ENCODE data around the gene INTS11. TPM values are rescaled to one million over a fixed set of nuclear protein-coding genes. Genes with fewer than 3 reads are reported as not detected.

The INTS11 gene
- total and polyA plus RNA-seq, 9 of the 15 experiments (the other 6 are each of a cell fraction or from before 2014, with no cell fraction given), result 3.6 to 183 (median 110) TPM

DNA sequence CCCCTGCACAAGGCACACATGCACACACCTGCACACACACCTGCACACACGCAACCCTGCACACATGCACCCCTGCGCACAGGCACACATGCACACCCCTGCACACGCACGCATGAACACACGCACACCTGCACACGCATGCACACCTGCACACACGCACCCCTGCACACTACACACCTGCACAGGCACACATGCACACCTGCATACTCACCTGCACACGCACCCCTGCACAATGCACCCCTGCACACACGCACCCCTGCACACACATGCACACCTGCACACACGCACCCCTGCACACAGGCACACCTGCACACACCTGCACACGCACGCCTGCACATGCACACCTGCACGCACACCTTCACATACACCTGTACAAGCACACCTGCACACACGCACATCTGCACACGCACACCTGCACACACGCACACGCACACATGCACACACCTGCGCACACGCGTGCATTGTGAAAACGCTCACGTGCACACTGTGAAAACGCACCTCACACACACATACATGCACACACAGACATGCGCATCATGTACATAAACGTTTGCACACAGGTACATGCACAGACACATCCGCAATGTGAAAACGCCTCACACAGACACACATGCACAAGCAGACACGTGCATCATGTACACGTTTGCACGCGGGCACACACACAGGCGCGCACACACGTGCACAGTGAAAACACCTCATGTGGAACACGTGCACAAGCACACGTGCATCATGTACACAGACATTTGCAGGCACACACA lies 16.5 kb upstream of the INTS11 start (continued):
- TF ChIP-seq, protein P1, sequence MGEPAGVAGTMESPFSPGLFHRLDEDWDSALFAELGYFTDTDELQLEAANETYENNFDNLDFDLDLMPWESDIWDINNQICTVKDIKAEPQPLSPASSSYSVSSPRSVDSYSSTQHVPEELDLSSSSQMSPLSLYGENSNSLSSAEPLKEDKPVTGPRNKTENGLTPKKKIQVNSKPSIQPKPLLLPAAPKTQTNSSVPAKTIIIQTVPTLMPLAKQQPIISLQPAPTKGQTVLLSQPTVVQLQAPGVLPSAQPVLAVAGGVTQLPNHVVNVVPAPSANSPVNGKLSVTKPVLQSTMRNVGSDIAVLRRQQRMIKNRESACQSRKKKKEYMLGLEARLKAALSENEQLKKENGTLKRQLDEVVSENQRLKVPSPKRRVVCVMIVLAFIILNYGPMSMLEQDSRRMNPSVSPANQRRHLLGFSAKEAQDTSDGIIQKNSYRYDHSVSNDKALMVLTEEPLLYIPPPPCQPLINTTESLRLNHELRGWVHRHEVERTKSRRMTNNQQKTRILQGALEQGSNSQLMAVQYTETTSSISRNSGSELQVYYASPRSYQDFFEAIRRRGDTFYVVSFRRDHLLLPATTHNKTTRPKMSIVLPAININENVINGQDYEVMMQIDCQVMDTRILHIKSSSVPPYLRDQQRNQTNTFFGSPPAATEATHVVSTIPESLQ (CRISPR knock-in tag; IDR thresholded peaks at IDR 0.05), result no peak
- TF ChIP-seq POLR3A (IDR thresholded peaks at IDR 0.05; ENCODE audit: borderline replicate concordance, extremely low read depth, insufficient read depth, insufficient read length) (no peak), NR4A1 (CRISPR knock-in tag; IDR thresholded peaks at IDR 0.05) (no peak), NR4A1 (tag; IDR thresholded peaks at IDR 0.05) (no peak), FOXP1 (CRISPR knock-in tag; IDR thresholded peaks at IDR 0.05) (no peak), SMAD3 (CRISPR knock-in tag; conservative IDR thresholded peaks at IDR 0.05) (no peak), MCM2 (IDR thresholded peaks at IDR 0.05; ENCODE audit: low read depth) (no peak), POLR2B (IDR thresholded peaks at IDR 0.05; ENCODE audit: low read depth, partially characterized antibody) (peak; percentile 10), POLR2G (IDR thresholded peaks at IDR 0.05; ENCODE audit: low read depth, low read length) (peak; percentile 55), ZEB2 (IDR thresholded peaks at IDR 0.05) (peak; percentile 77), HDAC2 (IDR thresholded peaks at IDR 0.05) (no peak), ZNF764 (CRISPR knock-in tag; IDR thresholded peaks at IDR 0.05; ENCODE audit: low read depth) (no peak), ZBTB1 (CRISPR knock-in tag; IDR thresholded peaks at IDR 0.05; ENCODE audit: borderline replicate concordance, low read depth) (0 out of 2 replicates have a peak, but pooled peaks have one; percentile 24), BCL6 (CRISPR knock-in tag; IDR thresholded peaks at IDR 0.05) (no peak), STAT5A (IDR thresholded peaks at IDR 0.05; ENCODE audit: borderline replicate concordance, low read length) (peak; percentile 59; the same call in 1 of the 2 replicates)
- TF ChIP-seq, protein P2, sequence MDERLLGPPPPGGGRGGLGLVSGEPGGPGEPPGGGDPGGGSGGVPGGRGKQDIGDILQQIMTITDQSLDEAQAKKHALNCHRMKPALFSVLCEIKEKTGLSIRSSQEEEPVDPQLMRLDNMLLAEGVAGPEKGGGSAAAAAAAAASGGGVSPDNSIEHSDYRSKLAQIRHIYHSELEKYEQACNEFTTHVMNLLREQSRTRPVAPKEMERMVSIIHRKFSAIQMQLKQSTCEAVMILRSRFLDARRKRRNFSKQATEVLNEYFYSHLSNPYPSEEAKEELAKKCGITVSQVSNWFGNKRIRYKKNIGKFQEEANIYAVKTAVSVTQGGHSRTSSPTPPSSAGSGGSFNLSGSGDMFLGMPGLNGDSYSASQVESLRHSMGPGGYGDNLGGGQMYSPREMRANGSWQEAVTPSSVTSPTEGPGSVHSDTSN (CRISPR knock-in tag; IDR thresholded peaks at IDR 0.05; ENCODE audit: low read depth), result no peak
- TF ChIP-seq, protein P2 (tag; conservative IDR thresholded peaks at IDR 0.05; ENCODE audit: low read depth), result no peak
- TF ChIP-seq, protein P3, sequence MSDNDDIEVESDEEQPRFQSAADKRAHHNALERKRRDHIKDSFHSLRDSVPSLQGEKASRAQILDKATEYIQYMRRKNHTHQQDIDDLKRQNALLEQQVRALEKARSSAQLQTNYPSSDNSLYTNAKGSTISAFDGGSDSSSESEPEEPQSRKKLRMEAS (CRISPR knock-in tag; IDR thresholded peaks at IDR 0.05), result peak; percentile 35; the same call in 1 of the 2 replicates
- TF ChIP-seq, protein P4, sequence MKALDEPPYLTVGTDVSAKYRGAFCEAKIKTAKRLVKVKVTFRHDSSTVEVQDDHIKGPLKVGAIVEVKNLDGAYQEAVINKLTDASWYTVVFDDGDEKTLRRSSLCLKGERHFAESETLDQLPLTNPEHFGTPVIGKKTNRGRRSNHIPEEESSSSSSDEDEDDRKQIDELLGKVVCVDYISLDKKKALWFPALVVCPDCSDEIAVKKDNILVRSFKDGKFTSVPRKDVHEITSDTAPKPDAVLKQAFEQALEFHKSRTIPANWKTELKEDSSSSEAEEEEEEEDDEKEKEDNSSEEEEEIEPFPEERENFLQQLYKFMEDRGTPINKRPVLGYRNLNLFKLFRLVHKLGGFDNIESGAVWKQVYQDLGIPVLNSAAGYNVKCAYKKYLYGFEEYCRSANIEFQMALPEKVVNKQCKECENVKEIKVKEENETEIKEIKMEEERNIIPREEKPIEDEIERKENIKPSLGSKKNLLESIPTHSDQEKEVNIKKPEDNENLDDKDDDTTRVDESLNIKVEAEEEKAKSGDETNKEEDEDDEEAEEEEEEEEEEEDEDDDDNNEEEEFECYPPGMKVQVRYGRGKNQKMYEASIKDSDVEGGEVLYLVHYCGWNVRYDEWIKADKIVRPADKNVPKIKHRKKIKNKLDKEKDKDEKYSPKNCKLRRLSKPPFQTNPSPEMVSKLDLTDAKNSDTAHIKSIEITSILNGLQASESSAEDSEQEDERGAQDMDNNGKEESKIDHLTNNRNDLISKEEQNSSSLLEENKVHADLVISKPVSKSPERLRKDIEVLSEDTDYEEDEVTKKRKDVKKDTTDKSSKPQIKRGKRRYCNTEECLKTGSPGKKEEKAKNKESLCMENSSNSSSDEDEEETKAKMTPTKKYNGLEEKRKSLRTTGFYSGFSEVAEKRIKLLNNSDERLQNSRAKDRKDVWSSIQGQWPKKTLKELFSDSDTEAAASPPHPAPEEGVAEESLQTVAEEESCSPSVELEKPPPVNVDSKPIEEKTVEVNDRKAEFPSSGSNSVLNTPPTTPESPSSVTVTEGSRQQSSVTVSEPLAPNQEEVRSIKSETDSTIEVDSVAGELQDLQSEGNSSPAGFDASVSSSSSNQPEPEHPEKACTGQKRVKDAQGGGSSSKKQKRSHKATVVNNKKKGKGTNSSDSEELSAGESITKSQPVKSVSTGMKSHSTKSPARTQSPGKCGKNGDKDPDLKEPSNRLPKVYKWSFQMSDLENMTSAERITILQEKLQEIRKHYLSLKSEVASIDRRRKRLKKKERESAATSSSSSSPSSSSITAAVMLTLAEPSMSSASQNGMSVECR (CRISPR knock-in tag; IDR thresholded peaks at IDR 0.05), result 0 out of 2 replicates have a peak, but pooled peaks have one; percentile 34

All from K562 (cell line).